NCI-H82 (cell line): ENCODE results near the gene PHACTR1.

ENCODE experiments used
- DNase-seq: peaks from one replicate; lab custom pipeline; 2025; lab: John Stamatoyannopoulos, UW

PHACTR1 gene

GRCh38 chr6:12952318-12952717 is 235.8 kb downstream of the PHACTR1 start:
- no peak for DNase-seq

- no peak for DNase-seq
Observed at GRCh38 chr6:12955956-12956355, 239.4 kb downstream of the PHACTR1 start.

- DNase-seq = no peak
Observed at GRCh38 chr6:12956991-12957320, 240.4 kb downstream of the PHACTR1 start.

GRCh38 chr6:12957321-12958051 is 240.9 kb downstream of the PHACTR1 start:
- DNase-seq = no peak

- no peak for DNase-seq
Observed at GRCh38 chr6:12958052-12958706, 241.6 kb downstream of the PHACTR1 start.

GRCh38 chr6:12961761-12962160 is 245.2 kb downstream of the PHACTR1 start:
- DNase-seq = no peak

- DNase-seq = peak; percentile 59
Observed at GRCh38 chr6:12962529-12962928, 246.0 kb downstream of the PHACTR1 start.

- no peak for DNase-seq
Observed at GRCh38 chr6:12962987-12963386, 246.4 kb downstream of the PHACTR1 start.

GRCh38 chr6:12963567-12963966 is 247.0 kb downstream of the PHACTR1 start:
- no peak for DNase-seq

GRCh38 chr6:12967686-12968085 is 251.1 kb downstream of the PHACTR1 start:
- no peak for DNase-seq

GRCh38 chr6:12968290-12968689 is 251.7 kb downstream of the PHACTR1 start:
- DNase-seq = no peak

GRCh38 chr6:12968839-12969558 is 252.4 kb downstream of the PHACTR1 start:
- no peak for DNase-seq

GRCh38 chr6:12969966-12970365 is 253.4 kb downstream of the PHACTR1 start:
- DNase-seq = peak; percentile 8

GRCh38 chr6:12973386-12973785 is 256.8 kb downstream of the PHACTR1 start:
- no peak for DNase-seq

GRCh38 chr6:12974551-12974950 is 258.0 kb downstream of the PHACTR1 start:
- DNase-seq = no peak

- no peak for DNase-seq
Observed at GRCh38 chr6:12976366-12976765, 259.8 kb downstream of the PHACTR1 start.

GRCh38 chr6:12977206-12977605 is 260.6 kb downstream of the PHACTR1 start:
- no peak for DNase-seq

GRCh38 chr6:12977806-12978205 is 261.2 kb downstream of the PHACTR1 start:
- no peak for DNase-seq

- no peak for DNase-seq
Observed at GRCh38 chr6:12980741-12981140, 264.2 kb downstream of the PHACTR1 start.

- no peak for DNase-seq
Observed at GRCh38 chr6:12984776-12985175, 268.2 kb downstream of the PHACTR1 start.

GRCh38 chr6:12987783-12988182 is 271.2 kb downstream of the PHACTR1 start:
- DNase-seq = no peak

- DNase-seq = no peak
Observed at GRCh38 chr6:12990162-12990561, 273.6 kb downstream of the PHACTR1 start.

GRCh38 chr6:12991435-12991834 is 274.9 kb downstream of the PHACTR1 start:
- no peak for DNase-seq
